Mucosa of rectum (tissue), 2 donors: ENCODE measurements around the gene MAIP1.

Experiments used
- H3K27ac ChIP-seq, 2 donors: one replicate each; pipeline ENCODE4 v1.7.0; 2013; ENCODE audit warnings: inconsistent platforms in 2 of 2, low read depth in 2 of 2, low read length in 2 of 2
- H3K27me3 ChIP-seq, 2 donors: one replicate each; pipeline ENCODE4 v1.7.0; 2013; ENCODE audit warnings: low read length in 2 of 2; ENCODE audit not compliant: control insufficient read depth in 2 of 2, insufficient read depth in 2 of 2
- H3K36me3 ChIP-seq, 2 donors: one replicate each; pipeline ENCODE4 v1.7.0; 2013; ENCODE audit warnings: low read length in 2 of 2; ENCODE audit not compliant: control insufficient read depth in 2 of 2, insufficient read depth in 2 of 2
- H3K4me1 ChIP-seq, 2 donors: one replicate each; pipeline ENCODE4 v1.7.0; 2013; ENCODE audit warnings: low read length in 2 of 2, mild to moderate bottlenecking in 1 of 2; ENCODE audit not compliant: control insufficient read depth in 2 of 2, insufficient read depth in 2 of 2
- H3K4me3 ChIP-seq, 2 donors: one replicate each; pipeline ENCODE4 v1.7.0; 2013; ENCODE audit warnings: low read length in 2 of 2
- H3K9ac ChIP-seq, 2 donors: one replicate each; pipeline ENCODE4 v1.7.0; 2013; ENCODE audit warnings: low read length in 2 of 2, low read depth in 1 of 2, mild to moderate bottlenecking in 1 of 2
- H3K9me3 ChIP-seq, 2 donors: one replicate each; pipeline ENCODE4 v1.7.0; 2013; ENCODE audit warnings: low read length in 2 of 2; ENCODE audit not compliant: control insufficient read depth in 2 of 2
- donor health status: healthy.
- donor health status: Normal muscosa, but diverticular disease.

MAIP1 gene

GRCh38 chr2:199985625-199986207 lies 30.3 kb downstream of the MAIP1 start:
- no peaks in the 10 kb centered on the region for H3K4me1 ChIP-seq
- no peak overlapping the region for H3K27ac ChIP-seq
- H3K4me3 ChIP-seq = no peak overlapping the region
- H3K9ac ChIP-seq = no peak overlapping the region
- H3K36me3 ChIP-seq = no peaks in the 10 kb centered on the region
- no peaks in the 10 kb centered on the region for H3K27me3 ChIP-seq
- H3K9me3 ChIP-seq = no peaks in the 10 kb centered on the region

GRCh38 chr2:199987586-199987985 lies 32.2 kb downstream of the MAIP1 start:
- no peaks in the 10 kb centered on the region for H3K4me1 ChIP-seq
- no peak overlapping the region for H3K4me3 ChIP-seq
- no peak overlapping the region for H3K9ac ChIP-seq
- H3K27me3 ChIP-seq = no peaks in the 10 kb centered on the region
- H3K9me3 ChIP-seq = no peaks in the 10 kb centered on the region
- no peak overlapping the region for H3K27ac ChIP-seq
- no peaks in the 10 kb centered on the region for H3K36me3 ChIP-seq

GRCh38 chr2:199988151-199988550 lies 32.8 kb downstream of the MAIP1 start:
- Histone ChIP-seq H3K27me3 (no peaks in the 10 kb centered on the region), H3K27ac (no peak overlapping the region), H3K36me3 (no peaks in the 10 kb centered on the region), H3K9me3 (no peaks in the 10 kb centered on the region), H3K4me3 (no peak overlapping the region), H3K9ac (no peak overlapping the region), H3K4me1 (no peaks in the 10 kb centered on the region)

- Histone ChIP-seq H3K36me3 (no peaks in the 10 kb centered on the region), H3K27ac (no peak overlapping the region), H3K4me1 (no peaks in the 10 kb centered on the region), H3K4me3 (no peak overlapping the region), H3K27me3 (no peaks in the 10 kb centered on the region), H3K9me3 (no peaks in the 10 kb centered on the region), H3K9ac (no peak overlapping the region)
Measured at GRCh38 chr2:199989822-199990221, 34.4 kb downstream of the MAIP1 start.

GRCh38 chr2:199991691-199992090 lies 36.3 kb downstream of the MAIP1 start:
- H3K27ac ChIP-seq = no peak overlapping the region
- no peak overlapping the region for H3K4me3 ChIP-seq
- H3K9ac ChIP-seq = no peak overlapping the region
- no peaks in the 10 kb centered on the region for H3K36me3 ChIP-seq
- H3K4me1 ChIP-seq = no peaks in the 10 kb centered on the region
- no peaks in the 10 kb centered on the region for H3K27me3 ChIP-seq
- H3K9me3 ChIP-seq = no peaks in the 10 kb centered on the region

- Histone ChIP-seq H3K27me3 (no peaks in the 10 kb centered on the region), H3K4me3 (no peak overlapping the region), H3K9me3 (no peaks in the 10 kb centered on the region), H3K4me1 (no peaks in the 10 kb centered on the region), H3K27ac (no peak overlapping the region), H3K36me3 (no peaks in the 10 kb centered on the region), H3K9ac (no peak overlapping the region)
Measured at GRCh38 chr2:199992296-199992695, 36.9 kb downstream of the MAIP1 start.

- no peaks in the 10 kb centered on the region for H3K9me3 ChIP-seq
- no peaks in the 10 kb centered on the region for H3K27me3 ChIP-seq
- no peak overlapping the region for H3K27ac ChIP-seq
- no peaks in the 10 kb centered on the region for H3K36me3 ChIP-seq
- H3K4me3 ChIP-seq = no peak overlapping the region
- H3K4me1 ChIP-seq = no peaks in the 10 kb centered on the region
- H3K9ac ChIP-seq = no peak overlapping the region
Measured at GRCh38 chr2:199994371-199994770, 39.0 kb downstream of the MAIP1 start.

GRCh38 chr2:199994896-199995295 lies 39.5 kb downstream of the MAIP1 start:
- H3K27ac ChIP-seq = no peak overlapping the region
- no peak overlapping the region for H3K9ac ChIP-seq
- no peaks in the 10 kb centered on the region for H3K36me3 ChIP-seq
- no peaks in the 10 kb centered on the region for H3K9me3 ChIP-seq
- no peak overlapping the region for H3K4me3 ChIP-seq
- H3K27me3 ChIP-seq = no peaks in the 10 kb centered on the region
- no peaks in the 10 kb centered on the region for H3K4me1 ChIP-seq

GRCh38 chr2:199997296-199997695 lies 41.9 kb downstream of the MAIP1 start:
- H3K4me3 ChIP-seq = no peak overlapping the region
- no peak overlapping the region for H3K27ac ChIP-seq

GRCh38 chr2:199999166-199999565 lies 43.8 kb downstream of the MAIP1 start:
- no peak overlapping the region for H3K27ac ChIP-seq
- H3K4me3 ChIP-seq = no peak overlapping the region
- H3K27me3 ChIP-seq = no peaks in the 10 kb centered on the region
- H3K36me3 ChIP-seq = no peaks in the 10 kb centered on the region
- H3K4me1 ChIP-seq = no peaks in the 10 kb centered on the region
- no peaks in the 10 kb centered on the region for H3K9me3 ChIP-seq
- H3K9ac ChIP-seq = no peak overlapping the region

More at GRCh38 chr2:199997296-199997695, 41.9 kb downstream of the MAIP1 start:
- H3K9me3 ChIP-seq = no peaks in the 10 kb centered on the region
- H3K36me3 ChIP-seq = no peaks in the 10 kb centered on the region
- H3K27me3 ChIP-seq = no peaks in the 10 kb centered on the region
- H3K4me1 ChIP-seq = no peaks in the 10 kb centered on the region
- H3K9ac ChIP-seq = no peak overlapping the region
